Activated CD4-positive, alpha-beta T cell treated with anti-CD3 and anti-CD28 coated beads, Interleukin-2, amount 50 U/mL, for 24 hours (primary cell): ENCODE results near the gene HNF4A.

Experiments
- DNase-seq, 2 donors: peaks; one replicate each; pipeline ENCODE4 v3.0.0-alpha.2; 2020; ENCODE audit warnings: low read depth in 1 of 2, low spot score in 1 of 2

HNF4A gene

GRCh38 chr20:44424039-44424495 is 68.6 kb downstream of the HNF4A start:
- DNase-seq, result no peak

- no peak for DNase-seq
Observed at GRCh38 chr20:44425923-44426322, 70.4 kb downstream of the HNF4A start.

GRCh38 chr20:44426879-44427790 is 71.6 kb downstream of the HNF4A start:
- DNase-seq, result no peak

GRCh38 chr20:44427804-44428173 is 72.3 kb downstream of the HNF4A start:
- DNase-seq, result no peak

- DNase-seq, result no peak
Observed at GRCh38 chr20:44428174-44429016, 72.9 kb downstream of the HNF4A start.

GRCh38 chr20:44429017-44429339 is 73.5 kb downstream of the HNF4A start:
- no peak for DNase-seq

GRCh38 chr20:44429419-44430269 is 74.1 kb downstream of the HNF4A start:
- DNase-seq, result no peak

GRCh38 chr20:44430270-44431065 is 75.0 kb downstream of the HNF4A start:
- no peak for DNase-seq

GRCh38 chr20:44431118-44431501 is 75.6 kb downstream of the HNF4A start:
- DNase-seq, result no peak

- DNase-seq, result no peak
Observed at GRCh38 chr20:44431502-44432234, 76.2 kb downstream of the HNF4A start.

- DNase-seq, result no peak
Observed at GRCh38 chr20:44432618-44433577, 77.4 kb downstream of the HNF4A start.

GRCh38 chr20:44433751-44434538 is 78.4 kb downstream of the HNF4A start:
- DNase-seq, result no peak

- DNase-seq, result no peak
Observed at GRCh38 chr20:44435630-44436335, 80.3 kb downstream of the HNF4A start.

- no peak for DNase-seq
Observed at GRCh38 chr20:44436393-44436792, 80.9 kb downstream of the HNF4A start.

- DNase-seq, result no peak
Observed at GRCh38 chr20:44437497-44437896, 82.0 kb downstream of the HNF4A start.

GRCh38 chr20:44438782-44439181 is 83.3 kb downstream of the HNF4A start:
- no peak for DNase-seq

- no peak for DNase-seq
Observed at GRCh38 chr20:44439318-44439717, 83.8 kb downstream of the HNF4A start.
